PC-3 (cell line): ENCODE measurements around the gene GALNTL6. TPM values are rescaled to one million over a fixed set of nuclear protein-coding genes. Genes with fewer than 3 reads are reported as not detected.

Experiments used
- ATAC-seq: fragments of 200-7000 bp; cut with Tn5 transposase; 2 replicates; pipeline ENCODE4 v1.9.1; 2020; ENCODE audit warnings: mild to moderate bottlenecking, moderate library complexity
- BruUV-seq: library from RNA; stranded (reverse); fragments of 400-500 nt; replicated peaks from 2 replicates; lab custom pipeline; 2021; lab: Mats Ljungman, UMichigan
- CTCF ChIA-PET: fragments of 300-600 bp; sonication (Branson Sonifier 250); formaldehyde crosslinking; loops from one replicate; lab custom pipeline; 2022; ENCODE audit warnings: antibody characterized with exemption; lab: Charles Lee
- POLR2A ChIA-PET: fragments of 300-600 bp; sonication (Branson Sonifier 250); formaldehyde crosslinking; loops from one replicate; lab custom pipeline; 2022; ENCODE audit warnings: antibody characterized with exemption; ENCODE audit not compliant: unreplicated experiment; lab: Charles Lee
- DNase-seq: peaks from one replicate; pipeline ENCODE4 v3.0.0-alpha.2; 2015
- H2AFZ ChIP-seq: fragments of 300-600 bp; sonication (generic); 2 replicates; pipeline ENCODE4 v1.6.0; 2016; ENCODE audit warnings: antibody characterized with exemption, low read length
- H3F3A ChIP-seq: fragments of 300-600 bp; sonication (generic); one replicate; pipeline ENCODE4 v1.6.0; 2017; ENCODE audit warnings: antibody characterized with exemption, low read length, control low read depth, mild to moderate bottlenecking; ENCODE audit not compliant: unreplicated experiment
- H3K27ac ChIP-seq: fragments of 300-600 bp; sonication (generic); 2 replicates; pipeline ENCODE4 v1.5.1; 2016; ENCODE audit warnings: mild to moderate bottlenecking, low read length
- H3K27me3 ChIP-seq: fragments of 300-600 bp; sonication (generic); 2 replicates; pipeline ENCODE4 v1.6.1; 2016; ENCODE audit warnings: low read length, mixed read lengths
- H3K36me3 ChIP-seq: fragments of 300-600 bp; sonication (generic); 2 replicates; pipeline ENCODE4 v1.6.1; 2016; ENCODE audit warnings: low read depth, mixed run types, low read length, mixed read lengths
- H3K4me1 ChIP-seq: fragments of 300-600 bp; sonication (generic); 2 replicates; pipeline ENCODE4 v1.5.1; 2016; ENCODE audit warnings: low read length; ENCODE audit not compliant: insufficient read depth
- H3K4me2 ChIP-seq: fragments of 300-600 bp; sonication (generic); 2 replicates; pipeline ENCODE4 v1.6.0; 2016; ENCODE audit warnings: low read length
- H3K4me3 ChIP-seq: fragments of 300-600 bp; sonication (generic); 2 replicates; pipeline ENCODE4 v1.5.1; 2016; ENCODE audit warnings: mild to moderate bottlenecking, low read length, mixed read lengths
- H3K79me2 ChIP-seq: fragments of 300-600 bp; sonication (generic); 2 replicates; pipeline ENCODE4 v1.6.1; 2017; ENCODE audit warnings: low read length, mixed read lengths
- H3K9ac ChIP-seq: fragments of 300-600 bp; sonication (generic); 2 replicates; pipeline ENCODE4 v1.6.0; 2016; ENCODE audit warnings: mild to moderate bottlenecking, low read length
- H3K9me2 ChIP-seq: fragments of 300-600 bp; sonication (generic); replicated peaks from 2 replicates; pipeline ENCODE4 v1.6.1; 2016; ENCODE audit warnings: mixed run types, low read length, mixed read lengths
- H3K9me3 ChIP-seq: fragments of 300-600 bp; sonication (generic); 2 replicates; pipeline ENCODE4 v1.6.1; 2016; ENCODE audit warnings: low read length, mixed read lengths
- H4K20me1 ChIP-seq: fragments of 300-600 bp; sonication (generic); 2 replicates; pipeline ENCODE4 v1.6.1; 2016; ENCODE audit warnings: low read length, mixed read lengths
- CTCF ChIP-seq: fragments of 300-600 bp; sonication (generic); conservative IDR thresholded peaks from 2 replicates; pipeline ENCODE4 v1.5.1; 2017; ENCODE audit warnings: antibody characterized with exemption, low read depth, mild to moderate bottlenecking, low read length
- EZH2 ChIP-seq: fragments of 300-600 bp; sonication (generic); IDR thresholded peaks from one replicate; pipeline ENCODE4 v1.6.1; 2017; ENCODE audit warnings: antibody characterized with exemption, mild to moderate bottlenecking, low read length; ENCODE audit not compliant: unreplicated experiment
- EZH2phosphoT487 ChIP-seq: fragments of 300-600 bp; sonication (generic); IDR thresholded peaks from 2 replicates; pipeline ENCODE4 v1.6.1; 2018; ENCODE audit warnings: mild to moderate bottlenecking, antibody characterized with exemption, low read length, borderline replicate concordance
- intact Hi-C: fragments of 100-400 bp; cut with micrococcal nuclease; formaldehyde crosslinking; loops from 2 replicates; pipeline ENCODE4 v1.9.0; 2023
- total RNA-seq: library from RNA; depleted of rRNA; stranded (reverse); fragments of >200 nt; gene quantifications from 2 replicates; pipeline ENCODE4 v1.2.3, GENCODE V29; 2014

GALNTL6 gene
- total RNA-seq, 1 experiment from 2014 or later: not detected

DNA sequence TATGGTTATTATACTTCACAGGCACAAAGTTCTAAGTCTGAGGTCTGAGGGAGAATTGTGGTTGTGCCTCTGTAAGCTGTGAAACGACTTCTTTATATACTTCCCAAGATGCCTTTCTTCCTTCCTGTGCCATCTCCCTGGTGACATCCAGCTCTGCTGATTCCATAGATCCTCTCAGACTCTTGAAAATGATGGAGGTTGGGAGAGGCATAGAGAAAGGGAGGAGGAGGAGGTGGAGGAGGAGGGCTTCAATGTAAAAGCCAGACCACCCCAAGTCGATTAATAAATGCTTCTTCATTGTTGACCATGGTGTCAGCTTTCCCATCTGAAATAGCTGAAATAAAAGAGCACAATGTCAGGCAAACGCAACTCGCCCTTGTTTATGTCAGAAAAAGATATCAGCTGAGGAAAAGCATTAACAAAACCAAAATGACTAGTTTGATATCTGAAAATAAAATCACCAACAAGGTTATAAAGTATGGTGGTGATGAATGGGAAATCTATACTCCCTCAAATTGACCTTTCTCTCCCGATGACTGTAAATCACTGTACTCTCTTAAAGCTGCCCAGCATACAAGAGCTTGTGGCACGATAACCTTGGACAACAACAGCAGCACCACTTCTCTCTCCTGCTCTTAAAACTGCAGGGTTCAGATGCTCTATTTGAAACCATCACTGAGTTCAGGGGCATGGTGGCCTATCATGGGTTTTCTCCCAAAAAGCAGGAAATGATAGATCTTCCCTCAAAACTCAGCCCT, 1125.0 kb downstream of the GALNTL6 start:
- Histone ChIP-seq H3K9ac (no peak overlapping the region), H3K27ac (no peak overlapping the region), H3K4me1 (no peaks in the 10 kb centered on the region), H3K27me3 (0 out of 2 replicates have a peak, but pooled peaks cover 9% of the 10 kb centered on the region), H4K20me1 (no peaks in the 10 kb centered on the region), H3K79me2 (no peaks in the 10 kb centered on the region), H3K9me3 (no peaks in the 10 kb centered on the region), H3K36me3 (no peaks in the 10 kb centered on the region), H3K4me3 (no peak overlapping the region), H3F3A (no peaks in the 10 kb centered on the region), H2AFZ (no peak overlapping the region), H3K4me2 (no peak overlapping the region), H3K9me2 (no peaks in the 10 kb centered on the region)
- DNase-seq: no peak
- ChIA-PET POLR2A (no interaction called here), CTCF (no interaction called here)
- TF ChIP-seq EZH2phosphoT487: no peak
- no peak for TF ChIP-seq EZH2
- no peak for TF ChIP-seq CTCF
- no peak for ATAC-seq
- intact Hi-C loops: no loop called here
- BruUV-seq: no TSS peak

- CTCF ChIA-PET: no interaction called here
- Histone ChIP-seq H3K79me2 (no peaks in the 10 kb centered on the region), H3K27ac (no peak overlapping the region), H3K9me2 (no peaks in the 10 kb centered on the region), H3K4me2 (no peak overlapping the region), H2AFZ (no peak overlapping the region), H3K27me3 (0 out of 2 replicates have a peak, but pooled peaks cover 6% of the 10 kb centered on the region), H4K20me1 (no peaks in the 10 kb centered on the region), H3K9me3 (no peaks in the 10 kb centered on the region), H3K36me3 (no peaks in the 10 kb centered on the region), H3K4me1 (no peaks in the 10 kb centered on the region), H3K4me3 (no peak overlapping the region), H3K9ac (no peak overlapping the region), H3F3A (no peaks in the 10 kb centered on the region)
- no TSS peak for BruUV-seq
- DNase-seq: no peak
- POLR2A ChIA-PET: no interaction called here
- no peak for TF ChIP-seq EZH2
- no peak for TF ChIP-seq CTCF
- no peak for TF ChIP-seq EZH2phosphoT487
- ATAC-seq: no peak
- intact Hi-C loops: no loop called here
Measured at GRCh38 chr4:172938870-172939269, 1125.7 kb downstream of the GALNTL6 start.

DNA sequence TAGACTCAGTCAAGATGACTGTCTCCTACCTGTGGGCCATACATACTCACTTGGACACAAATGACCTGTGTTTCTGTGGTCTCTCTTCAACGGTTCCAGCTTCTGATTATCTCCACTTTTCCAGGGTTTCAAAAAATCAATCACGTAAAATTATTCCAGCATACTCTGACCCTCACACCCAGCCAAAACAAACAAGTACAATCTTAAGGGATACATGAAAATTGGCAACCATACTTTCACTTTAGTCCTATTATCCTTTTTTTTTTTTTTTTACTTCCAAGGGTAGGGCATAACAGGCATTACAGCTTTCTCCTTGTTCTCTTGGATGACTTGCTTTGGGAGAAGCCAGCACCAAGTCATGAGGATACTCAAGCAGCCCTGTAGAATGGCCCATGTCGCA, 1129.6 kb downstream of the GALNTL6 start:
- Histone ChIP-seq H3F3A (no peaks in the 10 kb centered on the region), H3K4me3 (no peak overlapping the region), H4K20me1 (no peaks in the 10 kb centered on the region), H3K36me3 (no peaks in the 10 kb centered on the region), H3K9me2 (no peaks in the 10 kb centered on the region), H3K4me2 (no peak overlapping the region), H2AFZ (no peak overlapping the region), H3K79me2 (no peaks in the 10 kb centered on the region), H3K27ac (no peak overlapping the region), H3K9ac (no peak overlapping the region), H3K9me3 (no peaks in the 10 kb centered on the region), H3K4me1 (no peaks in the 10 kb centered on the region), H3K27me3 (0 out of 2 replicates have a peak, but pooled peaks cover 7% of the 10 kb centered on the region)
- BruUV-seq: no TSS peak
- intact Hi-C loops: no loop called here
- ChIA-PET CTCF (no interaction called here), POLR2A (no interaction called here)
- ATAC-seq (no peak), DNase-seq (no peak)
- TF ChIP-seq CTCF (no peak), EZH2 (no peak), EZH2phosphoT487 (no peak)
